Activated CD8-positive, alpha-beta T cell treated with anti-CD3 and anti-CD28 coated beads, Interleukin-2, amount 10 ng/mL, durations not matched to agents 7 days and 5 days (primary cell): Measurements from ENCODE around the gene PLPP1. TPM values are rescaled to one million over a fixed set of nuclear protein-coding genes. Genes with fewer than 3 reads are reported as not detected.

Experiments
- ATAC-seq: fragments of 150-1000 bp; cut with Tn5 transposase; one replicate; pipeline ENCODE4 v1.10.0; 2021; ENCODE audit warnings: moderate library complexity
- CTCF ChIA-PET: fragments of 350-600 bp; sonication (Branson Sonifier 250); formaldehyde crosslinking; loops from one replicate; lab custom pipeline; 2021; ENCODE audit warnings: antibody characterized with exemption; lab: Charles Lee
- POLR2A ChIA-PET: fragments of 350-600 bp; sonication (Branson Sonifier 250); formaldehyde crosslinking; loops from one replicate; lab custom pipeline; 2021; ENCODE audit warnings: antibody characterized with exemption; lab: Charles Lee
- DNase-seq: peaks from one replicate; pipeline ENCODE4 v3.0.0-alpha.2; 2020
- H3K27ac Mint-ChIP-seq: one replicate; pipeline ENCODE4 v1.8.0; 2021; ENCODE audit warnings: mild to moderate bottlenecking, mixed read lengths
- H3K27me3 Mint-ChIP-seq: one replicate; pipeline ENCODE4 v1.8.0; 2021; ENCODE audit warnings: low read depth, mixed read lengths
- H3K36me3 Mint-ChIP-seq: one replicate; pipeline ENCODE4 v1.8.0; 2021; ENCODE audit warnings: low read depth, mixed read lengths
- H3K4me1 Mint-ChIP-seq: one replicate; pipeline ENCODE4 v1.8.0; 2021; ENCODE audit warnings: low read depth, mixed read lengths
- H3K4me3 Mint-ChIP-seq: one replicate; pipeline ENCODE4 v1.8.0; 2021; ENCODE audit warnings: mild to moderate bottlenecking, mixed read lengths
- H3K9me3 Mint-ChIP-seq: one replicate; pipeline ENCODE4 v1.8.0; 2022; ENCODE audit warnings: mixed read lengths; ENCODE audit not compliant: insufficient read depth
- total RNA-seq, 2 experiments: library from RNA; stranded (reverse); gene quantifications; one replicate each; pipeline ENCODE4 v1.2.3, GENCODE V29; 2021

The PLPP1 gene
- total RNA-seq, 2 experiments from 2014 or later = 27.0 to 27.2 TPM

DNA sequence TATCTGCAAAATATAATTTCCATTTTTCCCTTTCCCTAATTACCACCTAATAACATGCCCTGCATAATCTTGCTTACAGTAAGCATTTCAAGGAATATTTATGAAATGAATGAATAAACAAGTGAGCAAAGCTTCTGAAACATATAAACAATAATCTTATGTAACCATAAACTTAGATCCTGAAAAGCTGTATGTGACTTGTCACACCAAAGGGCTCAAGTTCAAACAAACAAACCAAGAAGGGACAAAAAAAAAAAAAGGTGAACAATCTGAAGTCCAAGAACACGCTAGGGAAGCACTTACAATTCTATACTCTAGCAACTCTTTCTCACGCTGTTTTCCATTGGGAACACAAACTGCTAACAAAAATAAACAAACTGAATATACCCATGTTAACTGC lies 36.3 kb downstream of the PLPP1 start:
- DNase-seq = no peak
- H3K4me1 Mint-ChIP-seq = peaks cover 7% of the 10 kb centered on the region
- no peak for ATAC-seq
- no peak overlapping the region for H3K27ac Mint-ChIP-seq
- H3K36me3 Mint-ChIP-seq = peaks cover 5% of the 10 kb centered on the region
- CTCF ChIA-PET = no interaction called here
- no peaks in the 10 kb centered on the region for H3K27me3 Mint-ChIP-seq
- POLR2A ChIA-PET = no interaction called here
- H3K9me3 Mint-ChIP-seq = no peaks in the 10 kb centered on the region
- H3K4me3 Mint-ChIP-seq = no peak overlapping the region

DNA sequence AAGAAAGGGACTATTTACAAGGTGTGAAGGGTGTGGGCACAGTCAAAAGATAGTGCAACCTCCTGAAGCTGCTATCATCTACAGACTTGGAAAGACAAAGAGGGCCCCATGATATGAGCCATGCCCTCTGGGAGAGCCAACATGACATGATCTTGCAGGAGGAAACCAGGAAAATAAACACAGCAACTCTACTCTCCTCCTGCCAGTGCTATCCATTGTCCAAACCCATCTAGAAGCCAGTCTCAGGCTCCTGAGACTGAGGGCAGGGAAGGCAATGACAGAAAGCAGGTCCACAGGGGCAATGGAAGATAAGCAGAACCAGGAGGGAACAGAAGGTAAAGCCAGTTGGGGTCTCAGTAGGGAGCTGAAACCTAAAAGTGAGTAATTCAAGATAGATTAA lies 37.1 kb downstream of the PLPP1 start:
- H3K27me3 Mint-ChIP-seq = no peaks in the 10 kb centered on the region
- ATAC-seq (no peak), DNase-seq (no peak)
- no peak overlapping the region for H3K4me3 Mint-ChIP-seq
- POLR2A ChIA-PET = no interaction called here
- H3K9me3 Mint-ChIP-seq = no peaks in the 10 kb centered on the region
- H3K4me1 Mint-ChIP-seq = peaks cover 2% of the 10 kb centered on the region
- CTCF ChIA-PET = no interaction called here
- peaks cover 4% of the 10 kb centered on the region for H3K36me3 Mint-ChIP-seq
- no peak overlapping the region for H3K27ac Mint-ChIP-seq

DNA sequence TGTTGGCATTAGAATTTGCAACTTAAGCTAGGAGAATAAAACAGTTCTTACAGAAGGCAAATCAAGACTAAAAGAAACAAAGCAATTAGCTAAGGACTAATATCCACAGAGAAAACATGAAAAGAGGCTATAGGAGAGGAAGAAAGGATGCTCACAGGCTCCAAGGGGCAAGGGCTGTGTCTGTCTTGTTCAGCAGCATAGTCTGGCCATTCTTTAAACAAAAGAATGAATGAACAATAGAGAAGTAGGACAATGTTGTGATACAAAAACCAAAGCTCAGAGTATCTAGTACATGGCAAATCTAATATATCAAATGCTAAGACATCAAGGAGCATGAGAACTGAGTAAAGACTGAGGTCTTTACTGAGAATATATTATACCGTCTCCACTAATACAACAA lies 39.5 kb downstream of the PLPP1 start:
- ATAC-seq (no peak), DNase-seq (no peak)
- CTCF ChIA-PET = interaction anchor here (1.2 kb wide), 1 partner anchor 323 kb away, joined by 3 read pairs; no protein-coding TSS in a partner anchor
- no peaks in the 10 kb centered on the region for H3K27me3 Mint-ChIP-seq
- no peak overlapping the region for H3K4me3 Mint-ChIP-seq
- peaks cover 2% of the 10 kb centered on the region for H3K4me1 Mint-ChIP-seq
- no peaks in the 10 kb centered on the region for H3K9me3 Mint-ChIP-seq
- H3K36me3 Mint-ChIP-seq = peaks cover 11% of the 10 kb centered on the region
- POLR2A ChIA-PET = interaction anchor here (0.6 kb wide), 1 partner anchor 155 kb away, joined by 3 read pairs; no protein-coding TSS in a partner anchor
- no peak overlapping the region for H3K27ac Mint-ChIP-seq

DNA sequence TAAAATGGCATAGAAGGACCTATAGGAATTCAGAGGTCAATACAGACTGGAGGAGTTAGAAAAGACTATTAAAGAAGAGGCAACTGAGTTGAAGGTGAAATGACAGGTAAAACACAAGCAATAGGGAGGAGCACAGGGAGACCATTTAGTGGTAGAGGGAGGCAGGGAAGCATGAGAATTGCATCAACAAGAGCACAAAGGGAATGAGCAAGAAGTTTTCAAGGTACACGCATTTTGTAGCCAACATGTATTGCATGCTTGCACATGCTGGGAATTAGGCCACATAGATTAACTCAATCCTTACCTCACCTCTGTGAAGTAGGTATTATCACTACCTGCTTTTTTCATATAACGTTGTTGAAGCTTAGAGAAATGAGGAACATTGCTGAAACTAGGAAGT lies 42.3 kb downstream of the PLPP1 start:
- ChIA-PET POLR2A (no interaction called here), CTCF (no interaction called here)
- Mint-ChIP-seq H3K4me3 (no peak overlapping the region), H3K36me3 (peaks cover 15% of the 10 kb centered on the region), H3K9me3 (no peaks in the 10 kb centered on the region), H3K27ac (no peak overlapping the region), H3K4me1 (peaks cover 2% of the 10 kb centered on the region), H3K27me3 (no peaks in the 10 kb centered on the region)
- no peak for ATAC-seq
- DNase-seq = no peak

DNA sequence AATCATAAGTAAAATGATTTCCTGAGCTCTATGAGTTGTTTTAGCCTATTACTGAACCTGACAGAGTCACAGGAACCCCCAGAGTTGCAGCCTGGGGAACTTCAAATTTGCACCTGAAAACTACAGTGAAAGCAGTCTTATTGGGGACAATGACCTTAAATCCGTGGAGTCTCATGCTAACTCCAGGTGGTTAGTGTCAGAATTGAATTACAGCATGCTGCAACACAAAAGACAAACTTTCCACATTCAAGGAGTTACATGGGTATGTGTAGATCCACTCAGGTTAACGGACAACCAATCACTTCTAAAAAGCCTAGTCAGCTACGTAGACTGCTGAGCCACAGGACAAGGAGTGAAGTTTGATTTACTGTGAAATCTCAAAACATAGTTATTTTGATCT lies 49.7 kb downstream of the PLPP1 start:
- Mint-ChIP-seq H3K27ac (no peak overlapping the region), H3K27me3 (no peaks in the 10 kb centered on the region)
- CTCF ChIA-PET = interaction anchor here (1.1 kb wide), 1 partner anchor 313 kb away, joined by 4 read pairs; no protein-coding TSS in a partner anchor

DNA sequence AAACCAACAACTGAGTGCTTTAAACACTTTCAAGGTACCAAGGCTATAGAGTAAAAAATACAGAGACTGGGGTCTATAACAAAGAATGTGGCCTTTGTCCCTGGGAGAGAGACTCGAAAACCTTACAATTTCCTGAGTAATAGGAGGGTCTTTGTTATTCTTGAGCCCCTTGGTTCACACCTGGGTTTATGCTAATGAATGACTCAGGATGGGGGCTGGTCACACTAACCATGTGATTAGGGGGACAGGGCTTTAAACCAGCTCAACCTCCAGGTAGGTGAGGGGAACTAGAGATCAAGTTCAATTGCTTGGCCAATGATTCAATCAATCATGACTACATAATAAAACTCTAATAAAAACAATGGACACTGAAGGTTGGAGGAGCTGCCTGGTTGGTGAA lies 50.2 kb downstream of the PLPP1 start:
- ChIA-PET CTCF (interaction anchor here (1.1 kb wide), 1 partner anchor 312 kb away, joined by 4 read pairs; no protein-coding TSS in a partner anchor), POLR2A (no interaction called here)
- DNase-seq (no peak), ATAC-seq (no peak)
- peaks cover 21% of the 10 kb centered on the region for H3K4me1 Mint-ChIP-seq
- H3K36me3 Mint-ChIP-seq = peaks cover 18% of the 10 kb centered on the region
- H3K4me3 Mint-ChIP-seq = no peak overlapping the region
- no peak overlapping the region for H3K27ac Mint-ChIP-seq
- no peaks in the 10 kb centered on the region for H3K27me3 Mint-ChIP-seq
- H3K9me3 Mint-ChIP-seq = no peaks in the 10 kb centered on the region

More for the DNA sequence above, 49.7 kb downstream of the PLPP1 start:
- POLR2A ChIA-PET = no interaction called here
- no peaks in the 10 kb centered on the region for H3K9me3 Mint-ChIP-seq
- ATAC-seq = no peak
- no peak for DNase-seq
- no peak overlapping the region for H3K4me3 Mint-ChIP-seq
- H3K36me3 Mint-ChIP-seq = peaks cover 21% of the 10 kb centered on the region
- H3K4me1 Mint-ChIP-seq = peaks cover 16% of the 10 kb centered on the region

DNA sequence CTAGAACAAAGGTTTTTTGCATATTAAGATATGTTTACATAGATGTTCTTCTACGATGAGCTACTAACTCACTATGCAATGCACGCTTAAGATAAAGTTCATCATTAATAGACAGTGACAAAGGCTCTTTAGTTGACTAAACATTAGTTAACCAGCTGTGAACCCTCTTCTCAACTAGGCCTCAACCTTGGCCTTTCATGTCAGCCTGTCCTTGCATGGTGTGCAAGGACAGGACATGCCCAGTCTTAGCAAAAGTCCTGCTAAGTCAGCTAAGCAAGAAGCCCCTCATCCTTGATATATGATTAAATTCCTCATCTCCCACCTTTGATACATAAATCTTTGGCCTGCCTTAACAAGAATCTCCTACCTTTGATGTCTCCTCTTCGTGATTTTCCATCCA lies 50.9 kb downstream of the PLPP1 start:
- H3K27ac Mint-ChIP-seq = no peak overlapping the region
- peaks cover 17% of the 10 kb centered on the region for H3K36me3 Mint-ChIP-seq
- no peaks in the 10 kb centered on the region for H3K9me3 Mint-ChIP-seq
- DNase-seq = no peak
- peaks cover 23% of the 10 kb centered on the region for H3K4me1 Mint-ChIP-seq
- no peak for ATAC-seq
- no peak overlapping the region for H3K4me3 Mint-ChIP-seq
- no peaks in the 10 kb centered on the region for H3K27me3 Mint-ChIP-seq
- ChIA-PET CTCF (no interaction called here), POLR2A (no interaction called here)

DNA sequence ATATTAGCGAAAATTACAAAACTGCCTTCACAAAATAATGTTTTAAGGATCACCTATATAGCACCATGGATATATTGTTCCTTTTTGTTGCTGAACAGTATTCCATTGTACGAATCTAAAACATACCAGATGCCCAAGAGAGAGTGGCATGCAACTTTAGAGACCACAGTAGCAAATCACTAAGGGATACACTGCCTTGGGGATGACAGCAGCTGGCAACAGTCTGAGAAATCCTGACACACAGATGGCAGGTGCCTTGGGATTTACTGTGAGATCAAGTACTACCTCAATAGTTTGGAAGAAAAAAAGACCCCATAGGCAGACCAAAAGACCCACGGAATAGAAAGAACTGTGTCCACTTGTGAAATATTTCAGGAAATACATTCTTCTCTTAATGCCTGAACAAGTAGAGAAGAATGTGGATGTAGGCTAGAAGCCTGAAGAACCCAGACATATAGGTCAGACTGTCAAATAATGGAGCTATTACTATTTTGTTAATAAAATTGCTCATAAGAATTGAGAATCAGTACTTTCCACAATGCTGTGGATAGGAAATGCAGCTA lies 53.4 kb downstream of the PLPP1 start:
- ChIA-PET CTCF (no interaction called here), POLR2A (no interaction called here)
- Mint-ChIP-seq H3K4me1 (peaks cover 29% of the 10 kb centered on the region), H3K27ac (no peak overlapping the region), H3K9me3 (no peaks in the 10 kb centered on the region), H3K36me3 (peaks cover 15% of the 10 kb centered on the region), H3K4me3 (no peak overlapping the region), H3K27me3 (no peaks in the 10 kb centered on the region)
- no peak for ATAC-seq
- no peak for DNase-seq

DNA sequence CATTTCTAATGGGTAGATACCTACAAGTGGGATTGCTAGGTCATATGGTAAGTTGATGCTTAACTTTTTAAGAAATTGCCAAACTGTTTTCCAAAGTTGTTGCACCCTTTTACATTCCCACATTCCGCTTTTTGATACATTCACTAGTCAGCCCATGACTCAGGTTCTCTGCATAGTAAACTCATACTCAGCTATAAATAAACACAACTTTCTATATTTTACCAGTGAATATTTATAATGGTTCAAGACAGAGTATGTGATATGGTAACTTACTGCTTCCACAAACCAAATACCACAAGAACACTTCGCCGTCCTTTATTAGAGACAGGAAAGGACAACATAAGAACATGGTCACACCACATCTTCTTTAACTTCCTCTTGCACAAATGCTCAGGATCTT lies 54.0 kb downstream of the PLPP1 start:
- H3K27me3 Mint-ChIP-seq = no peaks in the 10 kb centered on the region
- POLR2A ChIA-PET = no interaction called here
- H3K36me3 Mint-ChIP-seq = peaks cover 12% of the 10 kb centered on the region
- ATAC-seq (no peak), DNase-seq (no peak)
- CTCF ChIA-PET = no interaction called here
- H3K4me1 Mint-ChIP-seq = peaks cover 29% of the 10 kb centered on the region
- no peaks in the 10 kb centered on the region for H3K9me3 Mint-ChIP-seq
- no peak overlapping the region for H3K27ac Mint-ChIP-seq
- H3K4me3 Mint-ChIP-seq = no peak overlapping the region

DNA sequence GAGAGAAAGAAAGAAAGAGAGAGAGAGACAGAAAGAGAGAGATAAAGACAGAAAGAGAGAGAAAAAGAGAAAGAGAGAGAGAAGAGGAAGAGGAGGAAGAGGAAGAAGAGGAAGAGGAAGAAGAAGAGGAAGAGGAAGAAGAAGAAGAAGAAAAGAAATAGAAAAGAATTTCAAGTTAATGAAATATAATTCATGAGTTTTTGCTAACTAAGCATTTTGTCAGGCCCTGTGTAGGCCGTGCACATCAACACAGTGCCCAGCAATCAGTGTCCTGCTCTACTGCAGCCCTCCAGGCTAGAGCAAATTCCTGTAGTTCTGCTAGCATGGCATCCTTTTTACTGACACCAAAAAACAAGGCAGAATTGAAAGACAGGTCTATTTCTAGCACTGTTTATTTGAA lies 62.1 kb downstream of the PLPP1 start:
- no peak overlapping the region for H3K27ac Mint-ChIP-seq
- H3K9me3 Mint-ChIP-seq = no peaks in the 10 kb centered on the region
- no peak overlapping the region for H3K4me3 Mint-ChIP-seq
- POLR2A ChIA-PET = no interaction called here
- peaks cover 8% of the 10 kb centered on the region for H3K4me1 Mint-ChIP-seq
- no peak for DNase-seq
- CTCF ChIA-PET = no interaction called here
- peaks cover 11% of the 10 kb centered on the region for H3K36me3 Mint-ChIP-seq
- H3K27me3 Mint-ChIP-seq = no peaks in the 10 kb centered on the region
- no peak for ATAC-seq

DNA sequence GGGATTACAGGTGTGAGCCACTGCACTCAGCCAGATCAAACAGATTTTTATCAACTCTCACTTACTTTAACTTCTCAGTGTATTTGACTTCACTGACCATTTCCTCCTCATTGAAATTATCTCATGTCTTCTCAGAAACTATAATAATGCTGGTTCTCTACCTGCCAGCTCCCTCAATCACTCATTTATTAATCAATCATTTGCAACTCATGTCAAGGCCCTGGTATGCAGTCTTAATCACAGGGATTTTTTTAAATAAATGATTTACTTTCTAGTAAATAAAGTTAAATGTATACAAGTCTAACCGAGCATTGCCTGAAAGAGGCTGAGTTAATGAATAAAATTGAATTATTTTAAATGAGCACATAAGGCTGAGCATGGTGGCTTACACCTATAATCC lies 63.3 kb downstream of the PLPP1 start:
- ChIA-PET POLR2A (no interaction called here), CTCF (interaction anchor here (1.3 kb wide), 1 partner anchor 19 kb away, joined by 3 read pairs; no protein-coding TSS in a partner anchor)
- Mint-ChIP-seq H3K4me1 (peaks cover 8% of the 10 kb centered on the region), H3K36me3 (peaks cover 14% of the 10 kb centered on the region), H3K4me3 (no peak overlapping the region), H3K27ac (no peak overlapping the region), H3K9me3 (no peaks in the 10 kb centered on the region), H3K27me3 (no peaks in the 10 kb centered on the region)
- DNase-seq (no peak), ATAC-seq (no peak)

DNA sequence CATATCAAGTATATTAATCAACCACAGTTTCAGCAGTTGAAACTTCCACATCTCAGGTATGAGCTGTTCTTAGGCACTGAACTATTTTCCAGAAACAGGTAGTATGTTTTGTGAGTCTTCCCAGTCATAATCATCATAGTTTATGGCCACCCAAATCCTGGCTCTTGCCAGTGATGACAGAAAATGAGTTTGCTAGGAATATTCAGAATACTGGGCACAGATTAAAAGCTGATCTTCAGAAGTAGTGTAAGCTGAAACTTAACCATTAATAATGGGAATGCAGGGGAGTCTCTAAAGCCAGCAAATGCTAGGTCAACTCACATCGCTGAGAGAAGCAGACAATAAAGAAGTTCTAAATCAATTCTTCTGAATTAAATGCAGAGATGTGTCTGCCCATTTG lies 64.5 kb downstream of the PLPP1 start:
- peak overlapping the region; percentile 5 for H3K27ac Mint-ChIP-seq
- ChIA-PET CTCF (interaction anchor here (1.3 kb wide), 1 partner anchor 18 kb away, joined by 3 read pairs; no protein-coding TSS in a partner anchor), POLR2A (no interaction called here)
- DNase-seq (no peak), ATAC-seq (no peak)
- peaks cover 8% of the 10 kb centered on the region for H3K4me1 Mint-ChIP-seq
- H3K27me3 Mint-ChIP-seq = no peaks in the 10 kb centered on the region
- H3K9me3 Mint-ChIP-seq = no peaks in the 10 kb centered on the region
- no peak overlapping the region for H3K4me3 Mint-ChIP-seq
- H3K36me3 Mint-ChIP-seq = peaks cover 22% of the 10 kb centered on the region
